H9 (cell line): ENCODE data around the gene CROCC2. TPM values are rescaled to one million over a fixed set of nuclear protein-coding genes. Genes with fewer than 3 reads are reported as not detected.

Experiments used
- DNase-seq: peaks from one replicate; pipeline ENCODE4 v3.0.0-alpha.2; 2017
- H2AFZ ChIP-seq: one replicate; pipeline ENCODE4 v1.6.1; 2013; ENCODE audit warnings: mild to moderate bottlenecking, low read length, control low read depth, moderate library complexity
- H2AK5ac ChIP-seq: 2 replicates; pipeline ENCODE4 v1.6.1; 2013; ENCODE audit warnings: low read length, control low read depth, mixed read lengths; ENCODE audit not compliant: insufficient read length
- H2BK120ac ChIP-seq: one replicate; pipeline ENCODE4 v1.6.1; 2013; ENCODE audit warnings: low read depth, mild to moderate bottlenecking, low read length, control low read depth, inconsistent platforms; ENCODE audit not compliant: poor library complexity, severe bottlenecking
- H2BK12ac ChIP-seq: 2 replicates; pipeline ENCODE4 v1.6.1; 2013; ENCODE audit warnings: low read length, control low read depth, mixed read lengths, low read depth; ENCODE audit not compliant: insufficient read length
- H2BK15ac ChIP-seq: 2 replicates; pipeline ENCODE4 v1.6.1; 2013; ENCODE audit warnings: low read depth, low read length, control low read depth
- H2BK20ac ChIP-seq: one replicate; pipeline ENCODE4 v1.6.1; 2013; ENCODE audit warnings: low read depth, mild to moderate bottlenecking, low read length, control low read depth, inconsistent platforms; ENCODE audit not compliant: poor library complexity, severe bottlenecking
- H2BK5ac ChIP-seq: 2 replicates; pipeline ENCODE4 v1.6.1; 2013; ENCODE audit warnings: low read length, control low read depth, mixed read lengths; ENCODE audit not compliant: insufficient read length
- H3K14ac ChIP-seq: 2 replicates; pipeline ENCODE4 v1.6.1; 2013; ENCODE audit warnings: low read length, control low read depth; ENCODE audit not compliant: insufficient read depth
- H3K18ac ChIP-seq: 2 replicates; pipeline ENCODE4 v1.6.1; 2013; ENCODE audit warnings: low read depth, mild to moderate bottlenecking, mixed read lengths, low read length, control low read depth; ENCODE audit not compliant: insufficient read length
- H3K23ac ChIP-seq: 2 replicates; pipeline ENCODE4 v1.6.1; 2013; ENCODE audit warnings: low read length, control low read depth, mixed read lengths, low read depth; ENCODE audit not compliant: insufficient read length
- H3K23me2 ChIP-seq: 2 replicates; pipeline ENCODE4 v1.6.1; 2013; ENCODE audit warnings: low read depth, mild to moderate bottlenecking, mixed read lengths, low read length, control low read depth; ENCODE audit not compliant: insufficient read length, poor library complexity, severe bottlenecking
- H3K27ac ChIP-seq: 2 replicates; pipeline ENCODE4 v1.5.1; 2013; ENCODE audit warnings: low read length, control low read depth, mixed read lengths, low read depth; ENCODE audit not compliant: insufficient read length
- H3K27me3 ChIP-seq: 2 replicates; pipeline ENCODE4 v1.6.1; 2013; ENCODE audit warnings: low read length, control low read depth, inconsistent platforms; ENCODE audit not compliant: insufficient read depth
- H3K4ac ChIP-seq: 2 replicates; pipeline ENCODE4 v1.6.1; 2013; ENCODE audit warnings: low read depth, mild to moderate bottlenecking, control low read depth, inconsistent platforms, low read length, moderate library complexity
- H3K4me1 ChIP-seq: 2 replicates; pipeline ENCODE4 v1.6.1; 2013; ENCODE audit warnings: low read length, control low read depth, inconsistent platforms; ENCODE audit not compliant: insufficient read depth
- H3K4me2 ChIP-seq: 2 replicates; pipeline ENCODE4 v1.6.1; 2013; ENCODE audit warnings: low read length, control low read depth, mixed read lengths; ENCODE audit not compliant: insufficient read length, insufficient read depth
- H3K56ac ChIP-seq: 2 replicates; pipeline ENCODE4 v1.6.1; 2013; ENCODE audit warnings: low read depth, mild to moderate bottlenecking, mixed read lengths, low read length, control low read depth; ENCODE audit not compliant: insufficient read length
- H3K79me1 ChIP-seq: 2 replicates; pipeline ENCODE4 v1.6.1; 2013; ENCODE audit warnings: low read depth, mild to moderate bottlenecking, moderate library complexity, low read length, control low read depth, inconsistent platforms; ENCODE audit not compliant: insufficient read depth, poor library complexity, severe bottlenecking
- H3K79me2 ChIP-seq: 2 replicates; pipeline ENCODE4 v1.6.1; 2013; ENCODE audit warnings: low read length, control low read depth, inconsistent platforms; ENCODE audit not compliant: insufficient read depth
- H3K9ac ChIP-seq: 2 replicates; pipeline ENCODE4 v1.6.1; 2013; ENCODE audit warnings: low read length, control low read depth, mixed read lengths; ENCODE audit not compliant: insufficient read length; ENCODE audit errors: extremely low read depth
- H3K9me3 ChIP-seq: one replicate; pipeline ENCODE4 v1.6.1; 2013; ENCODE audit warnings: low read depth, low read length, inconsistent platforms; ENCODE audit not compliant: control insufficient read depth
- H3T11ph ChIP-seq: one replicate; pipeline ENCODE4 v1.6.1; 2013; ENCODE audit warnings: mild to moderate bottlenecking, low read length, control low read depth, inconsistent platforms
- H4K20me1 ChIP-seq: one replicate; pipeline ENCODE4 v1.6.1; 2013; ENCODE audit not compliant: control insufficient read depth, insufficient read length, insufficient read depth
- H4K5ac ChIP-seq: 2 replicates; pipeline ENCODE4 v1.6.1; 2013; ENCODE audit warnings: low read depth, mild to moderate bottlenecking, mixed read lengths, low read length, control low read depth; ENCODE audit not compliant: insufficient read length
- H4K8ac ChIP-seq: replicated peaks from 2 replicates; pipeline ENCODE4 v1.6.1; 2013; ENCODE audit warnings: low read length, control low read depth, mixed read lengths, low read depth; ENCODE audit not compliant: insufficient read length
- H4K91ac ChIP-seq: 2 replicates; pipeline ENCODE4 v1.6.1; 2013; ENCODE audit warnings: low read depth, mild to moderate bottlenecking, moderate library complexity, mixed read lengths, low read length, control low read depth; ENCODE audit not compliant: insufficient read length
- H3K27ac Mint-ChIP-seq, 3 experiments: 2 replicates in 2 of 3; 3 replicates in 1 of 3; pipeline ENCODE4 v1.8.0; 2020 to 2021; ENCODE audit warnings: mixed read lengths in 3 of 3, mild to moderate bottlenecking in 1 of 3, moderate library complexity in 1 of 3
- H3K27me3 Mint-ChIP-seq: 2 replicates; pipeline ENCODE4 v1.8.0; 2021; ENCODE audit warnings: low read depth, mild to moderate bottlenecking, moderate library complexity, mixed read lengths
- H3K36me3 Mint-ChIP-seq, 3 experiments: 2 replicates in 2 of 3; 3 replicates in 1 of 3; pipeline ENCODE4 v1.8.0; 2020 to 2021; ENCODE audit warnings: low read depth in 3 of 3, mixed read lengths in 3 of 3; ENCODE audit not compliant: insufficient read depth in 1 of 3
- H3K4me1 Mint-ChIP-seq, 2 experiments: 2 replicates each; pipeline ENCODE4 v1.8.0; 2020; ENCODE audit warnings: mixed read lengths in 2 of 2
- H3K4me3 Mint-ChIP-seq, 2 experiments: 2 replicates in 1 of 2; 3 replicates in 1 of 2; pipeline ENCODE4 v1.8.0; 2020 to 2021; ENCODE audit warnings: mild to moderate bottlenecking in 2 of 2, mixed read lengths in 2 of 2, moderate library complexity in 1 of 2
- H3K9me3 Mint-ChIP-seq, 2 experiments: 2 replicates in 1 of 2; 3 replicates in 1 of 2; pipeline ENCODE4 v1.8.0; 2020; ENCODE audit warnings: mild to moderate bottlenecking in 2 of 2, mixed read lengths in 2 of 2, moderate library complexity in 1 of 2
- CTCF ChIP-seq: fragments of 200-600 bp; sonication (generic); conservative IDR thresholded peaks from 3 replicates; pipeline ENCODE4 v1.8.0; 2021; ENCODE audit warnings: antibody characterized with exemption, mild to moderate bottlenecking
- WGBS: extraction: QIAGEN DNeasy Blood & Tissue Kit; methylation state at CpG from one replicate; pipeline ENCODE4 v1.1.7; 2013; ENCODE audit warnings: missing lambda C conversion rate, low lambda C conversion rate, mixed read lengths; ENCODE audit not compliant: insufficient read length; ENCODE audit errors: extremely low coverage; 5-methylcytosine and 5-hydroxymethylcytosine counted together
- total RNA-seq: library from RNA; stranded (reverse); gene quantifications from 2 replicates; pipeline ENCODE4 v1.2.1, GENCODE V29; 2021

CROCC2 gene
- total RNA-seq, 1 experiment from 2014 or later = not detected

- H3K79me1 ChIP-seq = no peaks in the 10 kb centered on the region
- WGBS = no CpG with 5 or more reads among the region's 5 CpGs
- no peak overlapping the region for H3K4me2 ChIP-seq
These were observed 40.5 kb downstream of the CROCC2 start for GRCh38 chr2:240946654-240947053.

More at GRCh38 chr2:240946654-240947053, 40.5 kb downstream of the CROCC2 start:
- peaks cover 0 to 4% of the 10 kb centered on the region in 2 experiments; a peak in 1 of 4 replicates for H3K4me1 Mint-ChIP-seq
- no peak overlapping the region for H3K27ac Mint-ChIP-seq
- H4K8ac ChIP-seq = no peak overlapping the region
- no peak overlapping the region for H3K27ac ChIP-seq
- no peaks in the 10 kb centered on the region for H3K79me2 ChIP-seq
- H2AFZ ChIP-seq = no peak overlapping the region
- no peak overlapping the region for H4K91ac ChIP-seq
- H3K4me3 Mint-ChIP-seq = no peak overlapping the region
- H3K23me2 ChIP-seq = no peaks in the 10 kb centered on the region
- TF ChIP-seq CTCF = no peak
- no peak overlapping the region for H2BK5ac ChIP-seq
- no peak overlapping the region for H2BK15ac ChIP-seq
- H3K4me1 ChIP-seq = no peaks in the 10 kb centered on the region
- no peak overlapping the region for H3K23ac ChIP-seq
- no peaks in the 10 kb centered on the region for H3K36me3 Mint-ChIP-seq
- no peak overlapping the region for H2AK5ac ChIP-seq
- H3T11ph ChIP-seq = no peak overlapping the region
- no peak overlapping the region for H3K4ac ChIP-seq
- no peak overlapping the region; the same call in 1 of the 2 replicates for H3K14ac ChIP-seq
- H2BK12ac ChIP-seq = no peak overlapping the region
- no peaks in the 10 kb centered on the region for H3K27me3 ChIP-seq
- H2BK20ac ChIP-seq = no peak overlapping the region
- no peak overlapping the region for H3K18ac ChIP-seq
- H4K20me1 ChIP-seq = no peaks in the 10 kb centered on the region
- no peak overlapping the region for H4K5ac ChIP-seq
- H2BK120ac ChIP-seq = no peak overlapping the region
- no peak overlapping the region for H3K56ac ChIP-seq
- H3K27me3 Mint-ChIP-seq = peaks cover 4% of the 10 kb centered on the region
- no peaks in the 10 kb centered on the region for H3K9me3 ChIP-seq
- H3K9ac ChIP-seq = no peak overlapping the region
- H3K9me3 Mint-ChIP-seq = no peaks in the 10 kb centered on the region
- DNase-seq = no peak
